ENCODE data around the gene KCNK15.

Gene KCNK15

GRCh38 chr20:44706301-44707017, 39.2 kb upstream of the KCNK15 start:
- no peaks in the 10 kb centered on the region for H3K79me1 ChIP-seq (ENCODE audit: low read length)
- WGBS (ENCODE audit: extremely low coverage, insufficient coverage, insufficient read length), result no CpG with 5 or more reads among the region's 10 CpGs
- no peak overlapping the region for H2BK5ac ChIP-seq (ENCODE audit: low read depth, low read length, poor library complexity)
- no peak for DNase-seq
- H2AK5ac ChIP-seq (ENCODE audit: low read length), result no peak overlapping the region
- H3K4me2 ChIP-seq (ENCODE audit: low read length), result no peak overlapping the region
- H4K8ac ChIP-seq (ENCODE audit: low read depth, low read length), result no peak overlapping the region
- H3K79me2 ChIP-seq (ENCODE audit: control insufficient read depth, insufficient read depth, low read length, poor library complexity), result no peaks in the 10 kb centered on the region
- H3K27ac ChIP-seq (ENCODE audit: low read depth, low read length), result no peak overlapping the region
- no peaks in the 10 kb centered on the region for H3K36me3 ChIP-seq (ENCODE audit: control insufficient read depth in 1 of 2, insufficient read depth in 2 of 2, low read length in 2 of 2)
- no peak overlapping the region for H3K14ac ChIP-seq (ENCODE audit: low read length)
- H2AFZ ChIP-seq (ENCODE audit: insufficient read depth, low read length, poor library complexity), result no peak overlapping the region
- H2BK12ac ChIP-seq (ENCODE audit: low read length), result no peak overlapping the region
- no peak overlapping the region for H2BK120ac ChIP-seq (ENCODE audit: insufficient read depth, low read length, poor library complexity)
- no peak overlapping the region for H3K4ac ChIP-seq (ENCODE audit: low read depth, low read length)
- H4K91ac ChIP-seq (ENCODE audit: low read depth, low read length), result no peak overlapping the region
- no peaks in the 10 kb centered on the region for H3K27me3 ChIP-seq (ENCODE audit: insufficient read depth, low read length)
- H3K4me3 ChIP-seq (ENCODE audit: low read depth, low read length), result no peak overlapping the region
- no peak overlapping the region for H3K18ac ChIP-seq (ENCODE audit: low read length)
- H3K4me1 ChIP-seq (ENCODE audit: control insufficient read depth in 1 of 2, insufficient read depth in 2 of 2, low read length in 2 of 2), result no peaks in the 10 kb centered on the region
- no peak overlapping the region for H3K9ac ChIP-seq (ENCODE audit: low read length)
- H3K23ac ChIP-seq (ENCODE audit: low read length), result no peak overlapping the region
- H3K9me3 ChIP-seq (ENCODE audit: insufficient read depth, low read depth, low read length), result peaks cover 1% of the 10 kb centered on the region
- H4K12ac ChIP-seq (ENCODE audit: low read depth, low read length), result no peak overlapping the region

- no peak overlapping the region for H3K4me3 ChIP-seq (ENCODE audit: low read depth, low read length)
- WGBS (ENCODE audit: extremely low coverage, insufficient coverage, insufficient read length), result no CpG with 5 or more reads among the region's 5 CpGs
- H2BK5ac ChIP-seq (ENCODE audit: low read depth, low read length, poor library complexity), result no peak overlapping the region
- H3K18ac ChIP-seq (ENCODE audit: low read length), result no peak overlapping the region
- H3K79me2 ChIP-seq (ENCODE audit: control insufficient read depth, insufficient read depth, low read length, poor library complexity), result no peaks in the 10 kb centered on the region
- H3K23ac ChIP-seq (ENCODE audit: low read length), result no peak overlapping the region
- no peak overlapping the region for H3K27ac ChIP-seq (ENCODE audit: low read depth, low read length)
- DNase-seq, result no peak
- H2BK120ac ChIP-seq (ENCODE audit: insufficient read depth, low read length, poor library complexity), result no peak overlapping the region
- H3K4ac ChIP-seq (ENCODE audit: low read depth, low read length), result no peak overlapping the region
- H3K9ac ChIP-seq (ENCODE audit: low read length), result no peak overlapping the region
- no peak overlapping the region for H4K91ac ChIP-seq (ENCODE audit: low read depth, low read length)
- no peak overlapping the region for H4K12ac ChIP-seq (ENCODE audit: low read depth, low read length)
- H3K4me2 ChIP-seq (ENCODE audit: low read length), result no peak overlapping the region
- no peak overlapping the region for H2BK12ac ChIP-seq (ENCODE audit: low read length)
- H3K4me1 ChIP-seq (ENCODE audit: control insufficient read depth in 1 of 2, insufficient read depth in 2 of 2, low read length in 2 of 2), result no peaks in the 10 kb centered on the region
- peaks cover 2% of the 10 kb centered on the region for H3K9me3 ChIP-seq (ENCODE audit: insufficient read depth, low read depth, low read length)
- no peak overlapping the region for H2AK5ac ChIP-seq (ENCODE audit: low read length)
- no peak overlapping the region for H4K8ac ChIP-seq (ENCODE audit: low read depth, low read length)
- no peaks in the 10 kb centered on the region for H3K27me3 ChIP-seq (ENCODE audit: insufficient read depth, low read length)
- no peak overlapping the region for H2AFZ ChIP-seq (ENCODE audit: insufficient read depth, low read length, poor library complexity)
- no peaks in the 10 kb centered on the region for H3K36me3 ChIP-seq (ENCODE audit: control insufficient read depth in 1 of 2, insufficient read depth in 2 of 2, low read length in 2 of 2)
- no peak overlapping the region for H3K14ac ChIP-seq (ENCODE audit: low read length)
- H3K79me1 ChIP-seq (ENCODE audit: low read length), result no peaks in the 10 kb centered on the region
Measured at GRCh38 chr20:44707018-44707579, 38.6 kb upstream of the KCNK15 start.

- Histone ChIP-seq H3K23ac (ENCODE audit: low read length) (no peak overlapping the region), H3K27ac (ENCODE audit: low read depth, low read length) (no peak overlapping the region), H3K79me2 (ENCODE audit: control insufficient read depth, insufficient read depth, low read length, poor library complexity) (no peaks in the 10 kb centered on the region), H2BK12ac (ENCODE audit: low read length) (no peak overlapping the region), H2BK120ac (ENCODE audit: insufficient read depth, low read length, poor library complexity) (no peak overlapping the region), H3K4me1 (ENCODE audit: control insufficient read depth in 1 of 2, insufficient read depth in 2 of 2, low read length in 2 of 2) (no peaks in the 10 kb centered on the region), H3K79me1 (ENCODE audit: low read length) (no peaks in the 10 kb centered on the region), H3K4me3 (ENCODE audit: low read depth, low read length) (no peak overlapping the region), H3K18ac (ENCODE audit: low read length) (no peak overlapping the region), H2AFZ (ENCODE audit: insufficient read depth, low read length, poor library complexity) (no peak overlapping the region), H2AK5ac (ENCODE audit: low read length) (no peak overlapping the region), H3K9ac (ENCODE audit: low read length) (no peak overlapping the region), H3K4me2 (ENCODE audit: low read length) (no peak overlapping the region), H4K8ac (ENCODE audit: low read depth, low read length) (no peak overlapping the region), H3K14ac (ENCODE audit: low read length) (no peak overlapping the region), H4K91ac (ENCODE audit: low read depth, low read length) (no peak overlapping the region), H3K27me3 (ENCODE audit: insufficient read depth, low read length) (no peaks in the 10 kb centered on the region), H4K12ac (ENCODE audit: low read depth, low read length) (no peak overlapping the region), H3K36me3 (ENCODE audit: control insufficient read depth in 1 of 2, insufficient read depth in 2 of 2, low read length in 2 of 2) (no peaks in the 10 kb centered on the region), H3K4ac (ENCODE audit: low read depth, low read length) (no peak overlapping the region), H2BK5ac (ENCODE audit: low read depth, low read length, poor library complexity) (no peak overlapping the region), H3K9me3 (ENCODE audit: insufficient read depth, low read depth, low read length) (peaks cover 2% of the 10 kb centered on the region)
- no peak for DNase-seq
- no CpG with 5 or more reads among the region's 11 CpGs for WGBS (ENCODE audit: extremely low coverage, insufficient coverage, insufficient read length)
Measured at GRCh38 chr20:44709380-44709779, 36.3 kb upstream of the KCNK15 start.

GRCh38 chr20:44709797-44710196, 35.9 kb upstream of the KCNK15 start:
- no peak overlapping the region for H3K18ac ChIP-seq (ENCODE audit: low read length)
- no peaks in the 10 kb centered on the region for H3K36me3 ChIP-seq (ENCODE audit: control insufficient read depth in 1 of 2, insufficient read depth in 2 of 2, low read length in 2 of 2)
- no CpG with 5 or more reads among the region's 9 CpGs for WGBS (ENCODE audit: extremely low coverage, insufficient coverage, insufficient read length)
- no peak overlapping the region for H3K9ac ChIP-seq (ENCODE audit: low read length)
- H3K79me2 ChIP-seq (ENCODE audit: control insufficient read depth, insufficient read depth, low read length, poor library complexity), result no peaks in the 10 kb centered on the region
- no peak overlapping the region for H4K8ac ChIP-seq (ENCODE audit: low read depth, low read length)
- no peak overlapping the region for H2AK5ac ChIP-seq (ENCODE audit: low read length)
- H3K27ac ChIP-seq (ENCODE audit: low read depth, low read length), result no peak overlapping the region
- no peaks in the 10 kb centered on the region for H3K4me1 ChIP-seq (ENCODE audit: control insufficient read depth in 1 of 2, insufficient read depth in 2 of 2, low read length in 2 of 2)
- no peak overlapping the region for H2BK120ac ChIP-seq (ENCODE audit: insufficient read depth, low read length, poor library complexity)
- no peak overlapping the region for H3K4me2 ChIP-seq (ENCODE audit: low read length)
- H3K4ac ChIP-seq (ENCODE audit: low read depth, low read length), result no peak overlapping the region
- no peak overlapping the region for H3K14ac ChIP-seq (ENCODE audit: low read length)
- no peak overlapping the region for H2BK5ac ChIP-seq (ENCODE audit: low read depth, low read length, poor library complexity)
- no peak overlapping the region for H4K91ac ChIP-seq (ENCODE audit: low read depth, low read length)
- H4K12ac ChIP-seq (ENCODE audit: low read depth, low read length), result no peak overlapping the region
- H3K23ac ChIP-seq (ENCODE audit: low read length), result no peak overlapping the region
- no peak for DNase-seq
- H3K79me1 ChIP-seq (ENCODE audit: low read length), result no peaks in the 10 kb centered on the region
- peaks cover 2% of the 10 kb centered on the region for H3K9me3 ChIP-seq (ENCODE audit: insufficient read depth, low read depth, low read length)
- H3K27me3 ChIP-seq (ENCODE audit: insufficient read depth, low read length), result no peaks in the 10 kb centered on the region
- H2AFZ ChIP-seq (ENCODE audit: insufficient read depth, low read length, poor library complexity), result no peak overlapping the region
- no peak overlapping the region for H2BK12ac ChIP-seq (ENCODE audit: low read length)
- no peak overlapping the region for H3K4me3 ChIP-seq (ENCODE audit: low read depth, low read length)
